Right lobe of liver (tissue), 6 donors: ENCODE data around the gene WNK4. TPM values are rescaled to one million over a fixed set of nuclear protein-coding genes. Genes with fewer than 3 reads are reported as not detected.

Experiments used
- ATAC-seq, 4 donors: fragments of 200-7000 bp; cut with Tn5 transposase; one replicate each; pipeline ENCODE4 v1.9.1; 2020; ENCODE audit warnings: mild to moderate bottlenecking in 4 of 4, moderate library complexity in 4 of 4
- DNase-seq, 3 donors: peaks; one replicate each; pipeline ENCODE4 v3.0.0-alpha.2; 2020
- H3K27ac ChIP-seq, 3 donors: fragments of 200-600 bp; one replicate each; pipeline ENCODE4 v1.8.0; 2022
- H3K27me3 ChIP-seq, 2 donors: fragments of 200-600 bp; one replicate each; pipeline ENCODE4 v1.8.0; 2022
- H3K36me3 ChIP-seq, 4 donors: fragments of 200-600 bp; sonication (generic) in 1 of 4; one replicate each; pipeline versions ENCODE4 v1.5.1 to v1.8.0; 2017 to 2022; ENCODE audit warnings: control low read depth in 1 of 4
- H3K4me1 ChIP-seq, 4 donors: fragments of 200-600 bp; sonication (generic) in 1 of 4; one replicate each; pipeline versions ENCODE4 v1.5.1 to v1.8.0; 2017 to 2022; ENCODE audit warnings: control low read depth in 1 of 4
- H3K4me3 ChIP-seq, 3 donors: fragments of 200-600 bp; one replicate each; pipeline ENCODE4 v1.8.0; 2022
- H3K9me3 ChIP-seq, 4 donors: fragments of 200-600 bp; sonication (generic) in 1 of 4; one replicate each; pipeline versions ENCODE4 v1.5.1 to v1.8.0; 2017 to 2022; ENCODE audit warnings: control low read depth in 1 of 4
- POLR2A ChIP-seq: fragments of 450-650 bp; IDR thresholded peaks from one replicate; pipeline ENCODE4 v1.6.1; 2017; ENCODE audit warnings: antibody characterized with exemption, mild to moderate bottlenecking
- WGBS: methylation state at CpG from one replicate; pipeline ENCODE4 v1.1.6; 2018; ENCODE audit warnings: low coverage, low lambda C conversion rate; ENCODE audit not compliant: insufficient coverage; ENCODE audit errors: missing lambda C conversion rate; 5-methylcytosine and 5-hydroxymethylcytosine counted together
- intact Hi-C, 2 donors: fragments of 100-400 bp; cut with DNase I; formaldehyde crosslinking; loops; one replicate each; pipeline versions ENCODE4 v1.11.2 to v1.14.1; 2022
- total RNA-seq, 6 experiments: library from RNA; depleted of rRNA in 2 of 6; stranded (reverse); fragments of >200 nt in 2 of 6; fragmentation: NEBNext Ultra II Directional in 3 of 6; extraction: Animal tissue kit (Norgen Biotek cat#: 25700) in 3 of 6; gene quantifications; one replicate each; pipeline versions ENCODE4 v1.1.0 to v1.2.4, GENCODE V29; 2016 to 2023
- TF ChIP-seq, protein P1 (sequence below), 4 donors: fragments of 200-600 bp in 3 of 4; fragments of 450-650 bp in 1 of 4; IDR thresholded peaks; one replicate each; pipeline versions ENCODE4 v1.5.1 to v1.8.0; 2016 to 2022; ENCODE audit warnings: antibody characterized with exemption in 4 of 4, mild to moderate bottlenecking in 2 of 4
- donor health status: DM: no; HTN: yes; CAD: no.
- donor health status: DM: no; HTN: no; CAD: no.
- donor health status: DM: no; HTN: no; CAD: no.
- donor health status: DM: no; HTN: yes; CAD: no.
- donor health status: DM: no; HTN: yes; CAD: no.

The WNK4 gene
- total RNA-seq, 6 experiments from 2014 or later: 0.12 to 1.1 (median 0.22) TPM; not detected in 3

GRCh38 chr17:42782166-42783061, 2.0 kb downstream of the WNK4 start:
- H3K27ac ChIP-seq: no peak overlapping the region
- H3K4me1 ChIP-seq: peaks cover 0 to 12% (median 0%) of the 10 kb centered on the region in 4 donors
- TF ChIP-seq, protein P1, sequence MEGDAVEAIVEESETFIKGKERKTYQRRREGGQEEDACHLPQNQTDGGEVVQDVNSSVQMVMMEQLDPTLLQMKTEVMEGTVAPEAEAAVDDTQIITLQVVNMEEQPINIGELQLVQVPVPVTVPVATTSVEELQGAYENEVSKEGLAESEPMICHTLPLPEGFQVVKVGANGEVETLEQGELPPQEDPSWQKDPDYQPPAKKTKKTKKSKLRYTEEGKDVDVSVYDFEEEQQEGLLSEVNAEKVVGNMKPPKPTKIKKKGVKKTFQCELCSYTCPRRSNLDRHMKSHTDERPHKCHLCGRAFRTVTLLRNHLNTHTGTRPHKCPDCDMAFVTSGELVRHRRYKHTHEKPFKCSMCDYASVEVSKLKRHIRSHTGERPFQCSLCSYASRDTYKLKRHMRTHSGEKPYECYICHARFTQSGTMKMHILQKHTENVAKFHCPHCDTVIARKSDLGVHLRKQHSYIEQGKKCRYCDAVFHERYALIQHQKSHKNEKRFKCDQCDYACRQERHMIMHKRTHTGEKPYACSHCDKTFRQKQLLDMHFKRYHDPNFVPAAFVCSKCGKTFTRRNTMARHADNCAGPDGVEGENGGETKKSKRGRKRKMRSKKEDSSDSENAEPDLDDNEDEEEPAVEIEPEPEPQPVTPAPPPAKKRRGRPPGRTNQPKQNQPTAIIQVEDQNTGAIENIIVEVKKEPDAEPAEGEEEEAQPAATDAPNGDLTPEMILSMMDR (IDR thresholded peaks at IDR 0.05): no peak
- no peak for TF ChIP-seq POLR2A
- no peaks in the 10 kb centered on the region for H3K9me3 ChIP-seq
- DNase-seq: no peak
- no peak for ATAC-seq
- no peaks in the 10 kb centered on the region for H3K27me3 ChIP-seq
- H3K4me3 ChIP-seq: no peak overlapping the region
- 26% methylated on average over 13 of the region's 29 CpGs for WGBS
- H3K36me3 ChIP-seq: peaks cover 0 to 18% (median 8%) of the 10 kb centered on the region in 4 donors
- intact Hi-C loops: no loop called here

- Histone ChIP-seq H3K27ac (no peak overlapping the region), H3K4me1 (peaks cover 0 to 12% (median 0%) of the 10 kb centered on the region in 4 donors), H3K9me3 (no peaks in the 10 kb centered on the region), H3K36me3 (peaks cover 0 to 11% (median 4%) of the 10 kb centered on the region in 4 donors), H3K27me3 (no peaks in the 10 kb centered on the region), H3K4me3 (no peak overlapping the region)
- ATAC-seq (no peak), DNase-seq (no peak)
- no peak for TF ChIP-seq POLR2A
- TF ChIP-seq, protein P1 (IDR thresholded peaks at IDR 0.05): no peak
- intact Hi-C loops: no loop called here
- 41% methylated on average over 8 of the region's 9 CpGs for WGBS
These were observed 2.8 kb downstream of the WNK4 start for GRCh38 chr17:42783062-42783790.

- no peaks in the 10 kb centered on the region for H3K27me3 ChIP-seq
- DNase-seq: no peak
- peaks cover 0 to 12% (median 0%) of the 10 kb centered on the region in 4 donors for H3K4me1 ChIP-seq
- no peak for ATAC-seq
- H3K9me3 ChIP-seq: no peaks in the 10 kb centered on the region
- H3K36me3 ChIP-seq: peaks cover 0 to 6% (median 3%) of the 10 kb centered on the region in 4 donors
- 25% methylated on average over 1 of the region's 22 CpGs for WGBS
- intact Hi-C loops: no loop called here
- no peak overlapping the region for H3K27ac ChIP-seq
- H3K4me3 ChIP-seq: no peak overlapping the region
- TF ChIP-seq, protein P1 (IDR thresholded peaks at IDR 0.05): no peak
- TF ChIP-seq POLR2A: no peak
These were observed 3.4 kb downstream of the WNK4 start for GRCh38 chr17:42783791-42784138.

- H3K27ac ChIP-seq: no peak overlapping the region
- peaks cover 0 to 12% (median 0%) of the 10 kb centered on the region in 4 donors for H3K4me1 ChIP-seq
- no peak for ATAC-seq
- TF ChIP-seq POLR2A: no peak
- TF ChIP-seq, protein P1 (IDR thresholded peaks at IDR 0.05): no peak
- H3K4me3 ChIP-seq: no peak overlapping the region
- no peaks in the 10 kb centered on the region for H3K9me3 ChIP-seq
- no peaks in the 10 kb centered on the region for H3K36me3 ChIP-seq
- no peaks in the 10 kb centered on the region for H3K27me3 ChIP-seq
- intact Hi-C loops: no loop called here
- WGBS: 61% methylated on average over 5 of the region's 25 CpGs
- DNase-seq: no peak
These were observed 4.0 kb downstream of the WNK4 start for GRCh38 chr17:42784409-42784808.
